CD4-positive, alpha-beta memory T cell (primary cell): ENCODE measurements around the gene CFAP74. TPM values are rescaled to one million over a fixed set of nuclear protein-coding genes. Genes with fewer than 3 reads are reported as not detected.

Experiments used
- CTCF ChIA-PET: fragments of 350-600 bp; sonication (Branson Sonifier 250); formaldehyde crosslinking; loops from one replicate; lab custom pipeline; 2021; ENCODE audit warnings: inconsistent platforms; ENCODE audit not compliant: partially characterized antibody; lab: Charles Lee
- POLR2A ChIA-PET: fragments of 350-600 bp; sonication (Branson Sonifier 250); formaldehyde crosslinking; loops from one replicate; lab custom pipeline; 2021; ENCODE audit not compliant: partially characterized antibody; lab: Charles Lee
- DNase-seq, 5 donors: peaks; one replicate each; pipeline versions ENCODE4 v3.0.0 to v3.0.0-alpha.2; 2020 to 2022; ENCODE audit warnings: mixed read lengths in 1 of 5
- H3K27ac ChIP-seq: one replicate; pipeline ENCODE4 v1.7.0; 2013; ENCODE audit warnings: low read depth, low read length
- H3K27me3 ChIP-seq: 2 replicates; pipeline ENCODE4 v1.7.0; 2013; ENCODE audit warnings: mild to moderate bottlenecking, low read length, moderate library complexity; ENCODE audit not compliant: insufficient read depth
- H3K36me3 ChIP-seq: 2 replicates; pipeline ENCODE4 v1.7.0; 2013; ENCODE audit warnings: mild to moderate bottlenecking, low read length, moderate library complexity; ENCODE audit not compliant: insufficient read depth
- H3K4me1 ChIP-seq: 2 replicates; pipeline ENCODE4 v1.7.0; 2013; ENCODE audit warnings: mild to moderate bottlenecking, low read length, moderate library complexity; ENCODE audit not compliant: insufficient read depth
- H3K4me3 ChIP-seq, 2 donors: one replicate each; pipeline ENCODE4 v1.7.0; 2013; ENCODE audit warnings: low read length in 2 of 2, mild to moderate bottlenecking in 1 of 2
- H3K9me3 ChIP-seq, 2 donors: one replicate each; pipeline ENCODE4 v1.7.0; 2013; ENCODE audit warnings: low read length in 2 of 2, control low read depth in 1 of 2; ENCODE audit not compliant: control insufficient read depth in 1 of 2
- H3K27ac Mint-ChIP-seq, 7 donors: one replicate each; pipeline ENCODE4 v1.8.0; 2020 to 2021; ENCODE audit warnings: mixed read lengths in 7 of 7, mild to moderate bottlenecking in 6 of 7, inconsistent platforms in 3 of 7, moderate library complexity in 3 of 7
- H3K27me3 Mint-ChIP-seq, 2 donors: one replicate each; pipeline ENCODE4 v1.8.0; 2020 to 2021; ENCODE audit warnings: mixed read lengths in 2 of 2
- H3K36me3 Mint-ChIP-seq, 2 donors: one replicate each; pipeline ENCODE4 v1.8.0; 2020 to 2021; ENCODE audit warnings: mixed read lengths in 2 of 2, inconsistent platforms in 1 of 2, mild to moderate bottlenecking in 1 of 2
- H3K4me1 Mint-ChIP-seq, 4 donors: one replicate each; pipeline ENCODE4 v1.8.0; 2020 to 2021; ENCODE audit warnings: mixed read lengths in 4 of 4, mild to moderate bottlenecking in 1 of 4
- H3K4me3 Mint-ChIP-seq, 8 donors: one replicate each; pipeline ENCODE4 v1.8.0; 2020 to 2021; ENCODE audit warnings: mixed read lengths in 8 of 8, mild to moderate bottlenecking in 7 of 8, moderate library complexity in 6 of 8, inconsistent platforms in 3 of 8
- H3K9me3 Mint-ChIP-seq, 8 donors: one replicate each; pipeline ENCODE4 v1.8.0; 2020 to 2021; ENCODE audit warnings: mixed read lengths in 8 of 8, mild to moderate bottlenecking in 5 of 8, inconsistent platforms in 3 of 8, moderate library complexity in 1 of 8
- intact Hi-C: fragments of 100-400 bp; cut with micrococcal nuclease; formaldehyde crosslinking; loops from one replicate; pipeline ENCODE4 v1.15.1; 2023
- polyA plus RNA-seq, 2 donors: library from polyadenylated mRNA; unstranded; fragments of 300-500 nt; fragmentation: Illumina TruSeq; gene quantifications; one replicate each; pipeline ENCODE4 v1.2.3, GENCODE V29; 2021
- total RNA-seq, 2 experiments: library from RNA; stranded (reverse); gene quantifications; one replicate each; pipeline ENCODE4 v1.2.3, GENCODE V29; 2021

CFAP74 gene
- total and polyA plus RNA-seq, 4 experiments from 2014 or later: not detected

- peaks cover 28% of the 10 kb centered on the region for H3K36me3 ChIP-seq
- no peaks in the 10 kb centered on the region for H3K9me3 ChIP-seq
- Mint-ChIP-seq H3K9me3 (peaks cover 0 to 1% (median 0%) of the 10 kb centered on the region in 8 donors), H3K4me1 (peaks cover 62 to 92% (median 81%) of the 10 kb centered on the region in 4 donors), H3K36me3 (peaks cover 34 to 58% of the 10 kb centered on the region in 2 donors), H3K27ac (peak overlapping the region in 6 of 7 donors; percentile 67 to 87 (median 80)), H3K4me3 (peak overlapping the region in 6 of 8 donors; percentile 25 to 80 (median 62)), H3K27me3 (no peaks in the 10 kb centered on the region)
- H3K27ac ChIP-seq: peak overlapping the region; percentile 30
- H3K4me1 ChIP-seq: peaks cover 87% of the 10 kb centered on the region
- no peaks in the 10 kb centered on the region for H3K27me3 ChIP-seq
- DNase-seq: no peak
- H3K4me3 ChIP-seq: no peak overlapping the region
- ChIA-PET CTCF (no interaction called here), POLR2A (interaction anchor here (0.6 to 1.1 kb wide), 3 partner anchors 9 to 33 kb away, joined by 4 to 5 read pairs (median 4); no protein-coding TSS in a partner anchor)
- intact Hi-C loops: no loop called here
These were observed 127.7 kb downstream of the CFAP74 start for GRCh38 chr1:1875932-1876331.

GRCh38 chr1:1874901-1875300 is 128.7 kb downstream of the CFAP74 start:
- Histone ChIP-seq H3K27me3 (no peaks in the 10 kb centered on the region), H3K4me3 (no peak overlapping the region), H3K9me3 (no peaks in the 10 kb centered on the region), H3K27ac (no peak overlapping the region), H3K36me3 (peaks cover 28% of the 10 kb centered on the region), H3K4me1 (peaks cover 88% of the 10 kb centered on the region)
- no peaks in the 10 kb centered on the region for H3K27me3 Mint-ChIP-seq
- H3K36me3 Mint-ChIP-seq: peaks cover 34 to 58% of the 10 kb centered on the region in 2 donors
- intact Hi-C loops: no loop called here
- H3K4me3 Mint-ChIP-seq: peak overlapping the region in 1 of 8 donors; percentile 44
- peaks cover 65 to 93% (median 84%) of the 10 kb centered on the region in 4 donors for H3K4me1 Mint-ChIP-seq
- ChIA-PET POLR2A (interaction anchor here (1.1 kb wide), 1 partner anchor 21 kb away, joined by 4 read pairs; no protein-coding TSS in a partner anchor), CTCF (interaction anchor here (0.7 kb wide), 1 partner anchor 436 kb away, joined by 4 read pairs; no protein-coding TSS in a partner anchor)
- no peak for DNase-seq
- peak overlapping the region in 3 of 7 donors; percentile 29 to 86 (median 48) for H3K27ac Mint-ChIP-seq
- peaks cover 0 to 1% (median 0%) of the 10 kb centered on the region in 8 donors for H3K9me3 Mint-ChIP-seq

DNA sequence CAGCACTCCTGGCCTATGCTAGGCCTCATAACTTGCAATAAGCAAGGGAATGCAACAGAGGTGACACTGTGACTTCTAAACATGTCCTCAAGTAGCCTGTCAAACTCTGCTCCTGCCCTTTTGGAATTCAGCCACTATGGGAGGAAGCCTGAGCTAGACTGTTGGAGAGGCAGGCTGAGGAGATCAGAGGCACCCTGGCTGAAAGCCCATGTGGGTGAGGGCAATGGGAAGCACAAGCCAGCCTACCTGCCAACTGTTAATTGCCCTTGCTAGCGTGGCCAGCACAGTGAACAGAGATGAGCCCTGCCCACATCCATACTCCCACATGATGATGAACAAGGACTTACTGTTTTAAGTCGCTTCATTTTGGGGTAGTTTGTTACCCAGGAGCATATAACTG is 130.4 kb downstream of the CFAP74 start:
- ChIA-PET POLR2A (no interaction called here), CTCF (no interaction called here)
- Mint-ChIP-seq H3K36me3 (peaks cover 30 to 51% of the 10 kb centered on the region in 2 donors), H3K9me3 (peaks cover 0 to 1% (median 0%) of the 10 kb centered on the region in 8 donors), H3K27ac (peak overlapping the region in 5 of 7 donors; percentile 22 to 88 (median 74)), H3K4me1 (peaks cover 63 to 86% (median 76%) of the 10 kb centered on the region in 4 donors), H3K4me3 (peak overlapping the region in 4 of 8 donors; percentile 26 to 71 (median 66)), H3K27me3 (no peaks in the 10 kb centered on the region)
- no peak overlapping the region for H3K27ac ChIP-seq
- no peaks in the 10 kb centered on the region for H3K9me3 ChIP-seq
- H3K36me3 ChIP-seq: peaks cover 22% of the 10 kb centered on the region
- intact Hi-C loops: no loop called here
- H3K4me1 ChIP-seq: peaks cover 79% of the 10 kb centered on the region
- DNase-seq: no peak
- H3K4me3 ChIP-seq: no peak overlapping the region
- H3K27me3 ChIP-seq: no peaks in the 10 kb centered on the region

GRCh38 chr1:1872329-1872994 is 131.1 kb downstream of the CFAP74 start:
- Mint-ChIP-seq H3K36me3 (peaks cover 25 to 44% of the 10 kb centered on the region in 2 donors), H3K4me3 (peak overlapping the region in 7 of 8 donors; percentile 25 to 71 (median 62)), H3K27me3 (no peaks in the 10 kb centered on the region), H3K27ac (peak overlapping the region; percentile 22 to 88 (median 78)), H3K9me3 (peaks cover 0 to under 1% (median 0%) of the 10 kb centered on the region in 8 donors), H3K4me1 (peaks cover 58 to 86% (median 73%) of the 10 kb centered on the region in 4 donors)
- peaks cover 22% of the 10 kb centered on the region for H3K36me3 ChIP-seq
- ChIA-PET CTCF (interaction anchor here (0.8 kb wide), 1 partner anchor 11 kb away, joined by 3 read pairs; no protein-coding TSS in a partner anchor), POLR2A (interaction anchor here (1.4 kb wide), 1 partner anchor 11 kb away, joined by 4 read pairs; no protein-coding TSS in a partner anchor)
- H3K27me3 ChIP-seq: no peaks in the 10 kb centered on the region
- H3K27ac ChIP-seq: peak overlapping the region; percentile 12
- no peak overlapping the region for H3K4me3 ChIP-seq
- peaks cover 76% of the 10 kb centered on the region for H3K4me1 ChIP-seq
- intact Hi-C loops: no loop called here
- no peak for DNase-seq
- no peaks in the 10 kb centered on the region for H3K9me3 ChIP-seq

Other genes starting within 250 kb of the CFAP74 start
- 10 to 100 TPM; 48.9 to 56.0 TPM for gene NADK, start 225.3 kb downstream of the CFAP74 start, total RNA-seq
- gene NADK, start 225.3 kb downstream of the CFAP74 start, polyA plus RNA-seq: 10 to 100 TPM; 21.0 to 28.1 TPM
- 100 to 1,000 TPM; 257 to 276 TPM for gene GNB1, start 112.7 kb downstream of the CFAP74 start, total RNA-seq
- gene GNB1, start 112.7 kb downstream of the CFAP74 start, polyA plus RNA-seq: 100 to 1,000 TPM in 1 of 2 donors, 10 to 100 TPM in 1; 70.9 to 137 TPM
- under 1 TPM; 0.44 to 0.78 TPM for gene CALML6, start 88.5 kb downstream of the CFAP74 start, total RNA-seq
- gene CALML6, start 88.5 kb downstream of the CFAP74 start, polyA plus RNA-seq: not detected
- gene TMEM52, start 84.5 kb downstream of the CFAP74 start, total RNA-seq: under 1 TPM in 1 of 2 experiments, not detected in 1; 0.55 TPM
- gene TMEM52, start 84.5 kb downstream of the CFAP74 start, polyA plus RNA-seq: not detected
- gene GABRD, start 15.6 kb upstream of the CFAP74 start, total RNA-seq: not detected
- not detected for gene GABRD, start 15.6 kb upstream of the CFAP74 start, polyA plus RNA-seq
- 10 to 100 TPM; 32.5 to 40.7 TPM for gene PRKCZ, start 46.6 kb upstream of the CFAP74 start, total RNA-seq
- 10 to 100 TPM; 13.5 TPM for gene PRKCZ, start 46.6 kb upstream of the CFAP74 start, polyA plus RNA-seq
- gene FAAP20, start 191.0 kb upstream of the CFAP74 start, total RNA-seq: 10 to 100 TPM; 38.4 to 40.8 TPM
- 10 to 100 TPM; 54.2 to 58.9 TPM for gene FAAP20, start 191.0 kb upstream of the CFAP74 start, polyA plus RNA-seq
- gene SKI, start 224.5 kb upstream of the CFAP74 start, total RNA-seq: 100 to 1,000 TPM in 1 of 2 experiments, 10 to 100 TPM in 1; 96.1 to 104 TPM
- gene SKI, start 224.5 kb upstream of the CFAP74 start, polyA plus RNA-seq: under 1 TPM; 0.08 to 0.86 TPM